ENCODE results near the gene MAL. TPM values are rescaled to one million over a fixed set of nuclear protein-coding genes. Genes with fewer than 3 reads are reported as not detected.

Gene MAL
- polyA plus RNA-seq, 3 donors = 1.8 to 7.4 (median 3.8) TPM

- H3K27ac ChIP-seq (ENCODE audit: low read depth, low read length) = no peak overlapping the region
- 32 to 38% (median 32%) methylated on average over 11 of the region's 11 CpGs for WGBS, 3 donors
Measured at GRCh38 chr2:95053543-95053942, 28.0 kb downstream of the MAL start.

- 51 to 55% (median 55%) methylated on average over 5 of the region's 5 CpGs for WGBS, 3 donors
Measured at GRCh38 chr2:95054016-95054415, 28.5 kb downstream of the MAL start.

GRCh38 chr2:95055262-95055661, 29.8 kb downstream of the MAL start:
- no peak overlapping the region for H3K27ac ChIP-seq (ENCODE audit: low read depth, low read length)
- 57 to 70% (median 65%) methylated on average over 3 of the region's 3 CpGs for WGBS, 3 donors

More at GRCh38 chr2:95054016-95054415, 28.5 kb downstream of the MAL start:
- H3K27ac ChIP-seq (ENCODE audit: low read depth, low read length) = no peak overlapping the region

DNA sequence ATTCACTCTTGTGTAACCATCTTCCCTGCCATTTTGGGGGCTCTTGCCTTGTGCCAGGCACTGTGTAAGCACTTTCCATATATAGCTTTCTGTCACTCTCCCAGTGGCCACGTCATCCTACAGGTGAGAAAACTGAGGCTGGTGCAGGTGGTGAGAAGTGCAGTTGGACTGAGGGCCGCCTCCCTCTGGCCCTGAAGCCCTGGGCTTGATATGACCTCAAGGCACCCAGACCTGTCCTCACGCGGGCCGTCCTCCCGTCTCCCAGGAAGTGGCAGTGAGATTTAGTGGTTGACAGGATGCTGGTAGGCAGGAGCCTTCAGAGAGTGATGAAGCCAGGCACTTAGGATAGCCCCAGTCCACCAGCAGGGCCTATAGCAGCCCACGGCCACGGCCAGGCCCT, 30.5 kb downstream of the MAL start:
- WGBS, 3 donors = 78 to 81% (median 80%) methylated on average over 8 of the region's 8 CpGs
- no peak overlapping the region for H3K27ac ChIP-seq (ENCODE audit: low read depth, low read length)

GRCh38 chr2:95056461-95057459, 31.3 kb downstream of the MAL start:
- no peak overlapping the region for H3K27ac ChIP-seq (ENCODE audit: low read depth, low read length)
- 78 to 83% (median 82%) methylated on average over 15 of the region's 15 CpGs for WGBS, 3 donors

DNA sequence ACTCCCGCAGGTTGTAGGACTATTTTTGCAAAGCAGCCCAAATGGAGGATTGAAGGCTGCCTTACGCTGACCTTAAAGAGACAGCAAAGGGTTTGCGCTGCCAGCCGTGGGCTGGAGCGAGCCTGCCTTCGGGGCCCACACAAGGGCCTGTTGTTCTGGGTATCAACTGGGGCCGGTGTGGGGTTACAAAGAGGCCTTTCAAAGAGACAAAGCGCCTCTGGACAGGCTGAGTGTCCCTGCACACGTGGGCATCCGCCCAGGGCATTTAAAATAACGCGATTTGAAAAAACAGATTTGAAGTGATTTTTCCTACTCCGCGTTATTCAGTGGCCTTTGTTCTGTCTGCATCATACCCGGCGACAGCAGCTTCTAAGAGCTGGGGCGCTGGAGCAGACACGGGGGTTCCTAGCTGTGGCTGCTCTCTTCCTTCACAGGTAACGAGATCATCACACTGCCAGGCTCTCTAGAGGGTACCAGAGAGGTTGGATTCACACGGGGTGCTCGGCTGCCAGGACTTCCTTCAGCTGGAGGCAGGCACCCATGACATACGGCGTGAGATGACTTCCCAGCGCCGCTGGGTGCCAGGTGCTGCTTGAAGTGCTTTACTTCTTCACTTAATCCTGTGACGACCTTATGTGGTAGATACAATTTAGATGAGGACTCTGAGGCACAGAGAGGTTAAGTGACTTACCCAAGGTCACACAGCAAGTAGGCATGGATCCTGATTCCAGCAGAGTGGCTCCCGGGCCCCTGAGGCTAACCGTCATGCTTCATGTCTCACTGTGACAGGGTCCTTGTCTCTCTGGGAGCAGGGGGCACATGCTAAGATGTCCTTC, 32.2 kb downstream of the MAL start:
- no peak overlapping the region for H3K27ac ChIP-seq (ENCODE audit: low read depth, low read length)
- 59 to 85% (median 77%) methylated on average over 28 of the region's 28 CpGs for WGBS, 3 donors

- WGBS, 3 donors = 47 to 84% (median 81%) methylated on average over 9 of the region's 9 CpGs
Measured at GRCh38 chr2:95058466-95058988, 33.0 kb downstream of the MAL start.

GRCh38 chr2:95058989-95059641, 33.6 kb downstream of the MAL start:
- 52 to 66% (median 63%) methylated on average over 11 of the region's 11 CpGs for WGBS, 3 donors
- no peak overlapping the region for H3K27ac ChIP-seq (ENCODE audit: low read depth, low read length)

More at GRCh38 chr2:95058466-95058988, 33.0 kb downstream of the MAL start:
- no peak overlapping the region for H3K27ac ChIP-seq (ENCODE audit: low read depth, low read length)

DNA sequence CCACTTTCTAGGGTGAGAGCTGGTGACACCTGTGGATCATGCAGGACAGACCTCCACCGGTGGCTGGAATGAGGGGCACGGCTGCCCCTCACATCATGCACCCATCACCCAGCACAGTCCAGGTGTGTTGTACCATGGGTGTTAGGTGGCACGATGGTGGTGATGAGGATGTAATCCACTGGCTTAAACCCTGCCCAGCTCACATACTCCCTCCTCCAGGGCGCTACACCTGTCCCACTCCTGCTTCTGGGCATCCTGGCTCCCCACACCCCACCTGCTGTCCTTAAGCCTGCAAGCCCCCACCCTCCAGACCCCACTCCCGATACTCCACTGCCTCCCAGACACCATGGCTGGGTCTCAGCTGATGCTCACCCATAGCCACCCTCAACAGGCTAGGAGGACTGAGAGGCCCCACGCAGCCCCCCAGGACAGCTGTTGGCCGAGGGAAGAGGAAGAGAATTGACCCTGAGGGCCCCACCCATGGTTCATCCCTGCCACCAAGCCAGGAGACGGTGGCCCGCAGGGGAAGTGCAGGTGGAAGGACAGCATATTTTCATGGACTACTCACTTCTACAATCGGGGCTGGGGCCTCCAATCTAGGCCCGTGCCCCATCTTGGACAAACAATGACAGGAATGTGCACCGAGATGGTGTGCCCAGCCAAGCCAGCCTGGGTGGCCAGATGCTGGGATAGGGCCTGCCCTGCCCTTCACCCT, 34.3 kb downstream of the MAL start:
- no peak overlapping the region for H3K27ac ChIP-seq (ENCODE audit: low read depth, low read length)
- WGBS, 3 donors = 73 to 84% (median 79%) methylated on average over 12 of the region's 12 CpGs

DNA sequence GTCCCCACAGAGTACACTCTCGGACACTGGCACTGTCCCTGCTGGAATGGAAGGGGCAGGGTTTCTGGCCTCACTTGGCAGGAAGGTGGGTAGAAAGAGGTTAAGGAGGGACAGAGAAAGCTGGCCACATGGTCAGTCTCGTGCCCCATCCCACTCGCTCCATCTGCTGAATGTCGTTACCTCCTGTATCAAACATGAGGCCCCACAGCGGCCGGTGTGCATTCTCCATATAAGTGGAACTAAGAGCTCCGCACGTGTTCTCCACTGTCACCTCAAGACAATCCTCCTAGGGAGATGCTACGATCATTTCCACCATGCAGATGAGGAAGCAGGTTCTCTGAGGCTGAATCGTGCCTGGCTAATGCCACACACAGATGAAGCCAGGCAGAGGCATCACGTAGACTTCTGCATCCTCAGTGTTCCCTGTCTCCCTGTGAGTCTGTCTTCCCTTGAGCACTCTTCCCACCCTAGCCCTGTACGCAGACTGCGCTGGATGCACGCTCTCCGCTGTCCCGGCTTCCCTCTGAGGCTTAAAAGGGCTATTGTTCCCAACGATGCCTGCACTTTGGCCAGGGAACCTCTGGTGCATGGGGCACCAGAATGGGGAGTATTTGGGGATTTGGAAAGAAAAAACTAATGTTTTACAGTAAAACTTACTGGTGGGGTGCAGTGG, 35.1 kb downstream of the MAL start:
- WGBS, 3 donors = 72 to 81% (median 81%) methylated on average over 17 of the region's 17 CpGs

DNA sequence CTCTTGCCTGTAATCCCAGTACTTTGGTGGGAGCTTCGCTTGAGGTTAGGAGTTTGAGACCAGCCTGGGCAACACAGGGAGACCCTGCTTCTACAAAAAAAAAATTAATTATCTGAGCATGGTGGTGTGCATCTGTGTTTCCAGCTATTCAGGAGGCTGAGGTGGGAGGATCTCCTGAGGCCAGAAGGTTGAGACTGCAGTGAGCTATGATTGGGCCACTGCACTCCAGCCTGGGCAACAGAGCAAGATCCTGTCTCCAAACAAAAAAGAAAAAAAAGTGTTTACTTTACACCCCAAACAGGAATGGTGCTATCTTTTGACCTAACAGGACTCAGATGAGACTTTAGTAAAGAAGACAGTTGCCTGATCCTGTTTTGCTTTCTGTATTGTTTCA, 35.6 kb downstream of the MAL start:
- no peak overlapping the region for H3K27ac ChIP-seq (ENCODE audit: low read depth, low read length)
- 80 to 93% (median 88%) methylated on average over 1 of the region's 1 CpG for WGBS, 3 donors

More for the DNA sequence above, 35.1 kb downstream of the MAL start:
- H3K27ac ChIP-seq (ENCODE audit: low read depth, low read length) = no peak overlapping the region

- no peak overlapping the region for H3K27ac ChIP-seq (ENCODE audit: low read depth, low read length)
- 58 to 60% (median 59%) methylated on average over 11 of the region's 11 CpGs for WGBS, 3 donors
Measured at GRCh38 chr2:95061601-95062183, 36.2 kb downstream of the MAL start.

- no peak overlapping the region for H3K27ac ChIP-seq (ENCODE audit: low read depth, low read length)
- WGBS, 3 donors = 61 to 68% (median 62%) methylated on average over 11 of the region's 11 CpGs
Measured at GRCh38 chr2:95062242-95063085, 37.0 kb downstream of the MAL start.

GRCh38 chr2:95063086-95063958, 37.8 kb downstream of the MAL start:
- H3K27ac ChIP-seq (ENCODE audit: low read depth, low read length) = no peak overlapping the region
- 76 to 78% (median 78%) methylated on average over 12 of the region's 12 CpGs for WGBS, 3 donors

DNA sequence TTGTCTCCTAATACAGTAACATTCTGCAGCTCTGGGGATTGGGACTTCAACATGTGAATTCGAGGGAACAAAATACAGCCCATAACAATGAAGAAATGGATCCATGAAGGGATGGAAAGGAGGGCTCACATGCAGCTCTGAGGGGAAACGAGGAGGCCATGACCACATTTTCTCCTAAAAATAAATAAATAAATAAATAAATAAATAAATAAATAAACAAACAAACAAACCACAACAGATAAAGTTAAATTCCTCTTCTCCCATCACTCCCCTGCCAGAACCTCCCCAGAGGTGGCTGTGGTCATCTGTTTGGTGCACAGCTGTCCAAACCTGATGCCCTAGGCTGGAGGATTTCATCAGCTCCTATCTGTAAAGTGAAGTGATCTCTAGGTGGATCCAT, 42.7 kb downstream of the MAL start:
- H3K27ac ChIP-seq (ENCODE audit: low read depth, low read length) = no peak overlapping the region
- WGBS, 3 donors = 71 to 88% (median 77%) methylated on average over 2 of the region's 2 CpGs
